K562 treated with DMSO at 1 percent for 24 hours (cell line): Measurements from ENCODE around the gene PRAMEF8. TPM values are rescaled to one million over a fixed set of nuclear protein-coding genes. Genes with fewer than 3 reads are reported as not detected.

Experiments
- total RNA-seq: library from RNA; unstranded; fragments of 300-600 nt; gene quantifications from 2 replicates; pipeline ENCODE4 v1.2.3, GENCODE V29; 2022; ENCODE audit warnings: low read depth; ENCODE audit not compliant: insufficient read depth

The PRAMEF8 gene
- total RNA-seq: 0.21 TPM in 1 of 2 replicates, not detected in the other

GRCh38 chr1:13285037-13285436 lies at the start of gene PRAMEF8:
TSS of gene PRAMEF8 (minus strand) at chr1:13285137. CDS start at chr1:13284091, 1,046 bp downstream.

GRCh38 chr1:13315281-13315680 lies 30.3 kb upstream of the PRAMEF8 start, which contains the start of gene PRAMEF15:
TSS of gene PRAMEF15 (plus strand) at chr1:13315581. CDS start at chr1:13318408, 2,827 bp downstream.

GRCh38 chr1:13303239-13303638 lies 18.3 kb upstream of the PRAMEF8 start, which contains the start of gene PRAMEF33:
TSS of gene PRAMEF33 (plus strand) at chr1:13303539. CDS start at chr1:13305955, 2,416 bp downstream.

GRCh38 chr1:13253898-13254297 lies 31.0 kb downstream of the PRAMEF8 start, which contains the start of gene PRAMEF5:
TSS of gene PRAMEF5 (plus strand) at chr1:13254198. CDS start at chr1:13259269, 5,071 bp downstream.

Other genes starting within 250 kb of the PRAMEF8 start
- gene PRAMEF27, start 228.6 kb downstream of the PRAMEF8 start, total RNA-seq: not detected in 2 replicates
- gene HNRNPCL3, start 224.4 kb downstream of the PRAMEF8 start, total RNA-seq: not detected in 2 replicates
- not detected in 2 replicates for gene PRAMEF25, start 214.4 kb downstream of the PRAMEF8 start, total RNA-seq
- gene HNRNPCL2, start 168.3 kb downstream of the PRAMEF8 start, total RNA-seq: not detected in 2 replicates
- not detected in 2 replicates for gene PRAMEF26, start 129.1 kb downstream of the PRAMEF8 start, total RNA-seq
- gene HNRNPCL4, start 119.5 kb downstream of the PRAMEF8 start, total RNA-seq: not detected in 2 replicates
- not detected in 2 replicates for gene PRAMEF9, start 113.3 kb downstream of the PRAMEF8 start, total RNA-seq
- not detected in 2 replicates for gene PRAMEF13, start 83.7 kb downstream of the PRAMEF8 start, total RNA-seq
- not detected in 2 replicates for gene PRAMEF18, start 59.0 kb downstream of the PRAMEF8 start, total RNA-seq
- not detected in 2 replicates for gene PRAMEF5, start 30.9 kb downstream of the PRAMEF8 start, total RNA-seq
- not detected in 2 replicates for gene PRAMEF33, start 18.4 kb upstream of the PRAMEF8 start, total RNA-seq
- gene PRAMEF15, start 30.4 kb upstream of the PRAMEF8 start, total RNA-seq: not detected in 2 replicates
- gene PRAMEF14, start 62.0 kb upstream of the PRAMEF8 start, total RNA-seq: not detected in 2 replicates
- not detected in 2 replicates for gene PRAMEF19, start 86.8 kb upstream of the PRAMEF8 start, total RNA-seq
- gene PRAMEF17, start 104.5 kb upstream of the PRAMEF8 start, total RNA-seq: not detected in 2 replicates
- not detected in 2 replicates for gene PRAMEF20, start 125.3 kb upstream of the PRAMEF8 start, total RNA-seq
- not detected in 2 replicates for gene LRRC38, start 228.9 kb upstream of the PRAMEF8 start, total RNA-seq